ENCODE data around the gene UNC79.

DNA sequence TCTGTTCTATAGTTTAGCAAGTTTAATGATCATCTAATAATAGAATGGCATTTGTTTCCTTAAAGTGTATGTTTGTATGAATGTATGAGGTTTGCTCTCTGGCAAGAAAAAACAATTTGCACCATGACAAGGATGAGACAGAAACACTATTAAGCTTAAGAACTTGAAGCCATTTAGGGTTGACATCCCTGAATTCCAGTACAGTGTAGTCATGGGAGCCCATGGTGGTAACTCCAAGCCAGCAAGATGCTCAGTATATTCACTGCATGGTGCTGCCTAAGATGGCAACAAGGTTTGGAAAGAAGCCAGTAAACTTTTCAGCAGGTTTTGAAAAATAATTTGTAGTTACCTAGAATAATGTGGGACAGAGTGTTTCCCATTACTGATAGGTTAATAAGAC lies 198.9 kb downstream of the UNC79 start:
- TF ChIP-seq OSR1 (CRISPR knock-in tag; IDR thresholded peaks at IDR 0.05) (no peak), PPARA (CRISPR knock-in tag; IDR thresholded peaks at IDR 0.05; ENCODE audit: borderline replicate concordance) (no peak), TOX (CRISPR knock-in tag; IDR thresholded peaks at IDR 0.05; ENCODE audit: borderline replicate concordance) (no peak), ZNF565 (CRISPR knock-in tag; conservative IDR thresholded peaks at IDR 0.05; ENCODE audit: low read depth) (no peak), ZFP30 (CRISPR knock-in tag; IDR thresholded peaks at IDR 0.05) (no peak), ZNF70 (CRISPR knock-in tag; IDR thresholded peaks at IDR 0.05) (no peak), ZNF8 (CRISPR knock-in tag; IDR thresholded peaks at IDR 0.05) (no peak)
- TF ChIP-seq, protein P1, sequence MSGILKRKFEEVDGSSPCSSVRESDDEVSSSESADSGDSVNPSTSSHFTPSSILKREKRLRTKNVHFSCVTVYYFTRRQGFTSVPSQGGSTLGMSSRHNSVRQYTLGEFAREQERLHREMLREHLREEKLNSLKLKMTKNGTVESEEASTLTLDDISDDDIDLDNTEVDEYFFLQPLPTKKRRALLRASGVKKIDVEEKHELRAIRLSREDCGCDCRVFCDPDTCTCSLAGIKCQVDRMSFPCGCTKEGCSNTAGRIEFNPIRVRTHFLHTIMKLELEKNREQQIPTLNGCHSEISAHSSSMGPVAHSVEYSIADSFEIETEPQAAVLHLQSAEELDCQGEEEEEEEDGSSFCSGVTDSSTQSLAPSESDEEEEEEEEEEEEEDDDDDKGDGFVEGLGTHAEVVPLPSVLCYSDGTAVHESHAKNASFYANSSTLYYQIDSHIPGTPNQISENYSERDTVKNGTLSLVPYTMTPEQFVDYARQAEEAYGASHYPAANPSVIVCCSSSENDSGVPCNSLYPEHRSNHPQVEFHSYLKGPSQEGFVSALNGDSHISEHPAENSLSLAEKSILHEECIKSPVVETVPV (CRISPR knock-in tag; IDR thresholded peaks at IDR 0.05): no peak
- TF ChIP-seq, protein P2, sequence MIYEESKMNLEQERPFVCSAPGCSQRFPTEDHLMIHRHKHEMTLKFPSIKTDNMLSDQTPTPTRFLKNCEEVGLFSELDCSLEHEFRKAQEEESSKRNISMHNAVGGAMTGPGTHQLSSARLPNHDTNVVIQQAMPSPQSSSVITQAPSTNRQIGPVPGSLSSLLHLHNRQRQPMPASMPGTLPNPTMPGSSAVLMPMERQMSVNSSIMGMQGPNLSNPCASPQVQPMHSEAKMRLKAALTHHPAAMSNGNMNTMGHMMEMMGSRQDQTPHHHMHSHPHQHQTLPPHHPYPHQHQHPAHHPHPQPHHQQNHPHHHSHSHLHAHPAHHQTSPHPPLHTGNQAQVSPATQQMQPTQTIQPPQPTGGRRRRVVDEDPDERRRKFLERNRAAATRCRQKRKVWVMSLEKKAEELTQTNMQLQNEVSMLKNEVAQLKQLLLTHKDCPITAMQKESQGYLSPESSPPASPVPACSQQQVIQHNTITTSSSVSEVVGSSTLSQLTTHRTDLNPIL (CRISPR knock-in tag; IDR thresholded peaks at IDR 0.05; ENCODE audit: low read depth): no peak
